Activated naive CD4-positive, alpha-beta T cell treated with anti-CD3 and anti-CD28 coated beads for 36 hours (primary cell): ENCODE measurements around the gene FLII. TPM values are rescaled to one million over a fixed set of nuclear protein-coding genes. Genes with fewer than 3 reads are reported as not detected.

ENCODE experiments used
- CTCF ChIA-PET: fragments of 350-600 bp; sonication (Branson Sonifier 250); formaldehyde crosslinking; loops from one replicate; lab custom pipeline; 2021; ENCODE audit warnings: antibody characterized with exemption; lab: Charles Lee
- DNase-seq: peaks from one replicate; pipeline ENCODE4 v3.0.0-alpha.2; 2020
- H3K27ac Mint-ChIP-seq: one replicate; pipeline ENCODE4 v1.8.0; 2021; ENCODE audit warnings: mild to moderate bottlenecking, mixed read lengths
- H3K27me3 Mint-ChIP-seq: one replicate; pipeline ENCODE4 v1.8.0; 2021; ENCODE audit warnings: low read depth, mixed read lengths
- H3K36me3 Mint-ChIP-seq: one replicate; pipeline ENCODE4 v1.8.0; 2021; ENCODE audit warnings: low read depth, mixed read lengths
- H3K4me1 Mint-ChIP-seq: one replicate; pipeline ENCODE4 v1.8.0; 2021; ENCODE audit warnings: low read depth, mixed read lengths
- H3K4me3 Mint-ChIP-seq: one replicate; pipeline ENCODE4 v1.8.0; 2021; ENCODE audit warnings: mild to moderate bottlenecking, moderate library complexity, mixed read lengths
- H3K9me3 Mint-ChIP-seq: one replicate; pipeline ENCODE4 v1.8.0; 2021; ENCODE audit warnings: mixed read lengths
- intact Hi-C: fragments of 100-400 bp; cut with micrococcal nuclease; formaldehyde crosslinking; loops from one replicate; pipeline ENCODE4 v1.15.1; 2023
- total RNA-seq, 2 experiments: library from RNA; stranded (reverse); gene quantifications; one replicate each; pipeline ENCODE4 v1.2.3, GENCODE V29; 2021

Gene FLII
- total RNA-seq, 2 experiments from 2014 or later, result 326 to 328 TPM

- H3K27ac Mint-ChIP-seq, result peak overlapping the region; percentile 0
These were observed 60.0 kb downstream of the FLII start for GRCh38 chr17:18198530-18198929.

GRCh38 chr17:18197535-18198194, 60.9 kb downstream of the FLII start:
- H3K36me3 Mint-ChIP-seq, result peaks cover 27% of the 10 kb centered on the region
- H3K4me1 Mint-ChIP-seq, result peaks cover 46% of the 10 kb centered on the region
- intact Hi-C loops, result no loop called here
- H3K4me3 Mint-ChIP-seq, result no peak overlapping the region
- DNase-seq, result no peak
- H3K27ac Mint-ChIP-seq, result no peak overlapping the region
- H3K27me3 Mint-ChIP-seq, result no peaks in the 10 kb centered on the region
- CTCF ChIA-PET, result interaction anchor here (1.0 to 3.1 kb wide), 4 partner anchors 10 to 56 kb away, joined by 3 to 8 read pairs (median 5); no protein-coding TSS in a partner anchor
- H3K9me3 Mint-ChIP-seq, result no peaks in the 10 kb centered on the region

More at GRCh38 chr17:18198530-18198929, 60.0 kb downstream of the FLII start:
- Mint-ChIP-seq H3K9me3 (no peaks in the 10 kb centered on the region), H3K4me1 (peaks cover 46% of the 10 kb centered on the region), H3K36me3 (peaks cover 27% of the 10 kb centered on the region), H3K4me3 (no peak overlapping the region), H3K27me3 (no peaks in the 10 kb centered on the region)
- intact Hi-C loops, result no loop called here
- CTCF ChIA-PET, result interaction anchor here (1.0 to 3.1 kb wide), 5 partner anchors 9 to 53 kb away, joined by 3 to 8 read pairs (median 3); no protein-coding TSS in a partner anchor
- DNase-seq, result no peak

GRCh38 chr17:18195246-18195645, 63.3 kb downstream of the FLII start:
- H3K4me1 Mint-ChIP-seq, result peaks cover 63% of the 10 kb centered on the region
- intact Hi-C loops, result no loop called here
- peak overlapping the region; percentile 16 for H3K27ac Mint-ChIP-seq
- no peak overlapping the region for H3K4me3 Mint-ChIP-seq
- CTCF ChIA-PET, result interaction anchor here (0.7 to 0.9 kb wide), 2 partner anchors 52 to 124 kb away, joined by 3 read pairs; no protein-coding TSS in a partner anchor
- no peak for DNase-seq
- no peaks in the 10 kb centered on the region for H3K9me3 Mint-ChIP-seq
- peaks cover 27% of the 10 kb centered on the region for H3K36me3 Mint-ChIP-seq
- H3K27me3 Mint-ChIP-seq, result no peaks in the 10 kb centered on the region

Other genes starting within 250 kb of the FLII start
- 10 to 100 TPM; 24.7 to 25.7 TPM for gene ATPAF2, start 219.6 kb downstream of the FLII start, total RNA-seq
- gene GID4, start 219.3 kb downstream of the FLII start, total RNA-seq, result 1 to 10 TPM; 5.2 to 6.0 TPM
- 10 to 100 TPM; 38.4 to 38.7 TPM for gene DRG2, start 170.8 kb downstream of the FLII start, total RNA-seq
- gene MYO15A, start 150.0 kb downstream of the FLII start, total RNA-seq, result under 1 TPM; 0.31 to 0.40 TPM
- gene ALKBH5, start 74.9 kb downstream of the FLII start, total RNA-seq, result 10 to 100 TPM; 83.4 to 86.7 TPM
- gene LLGL1, start 33.1 kb downstream of the FLII start, total RNA-seq, result 10 to 100 TPM; 14.8 to 15.0 TPM
- gene MIEF2, start 1.9 kb upstream of the FLII start, total RNA-seq, result 1 to 10 TPM; 6.0 to 7.1 TPM
- gene TOP3A, start 56.3 kb upstream of the FLII start, total RNA-seq, result 10 to 100 TPM; 59.0 to 59.5 TPM
- gene SMCR8, start 56.6 kb upstream of the FLII start, total RNA-seq, result 1 to 10 TPM; 8.5 to 8.8 TPM
- gene SHMT1, start 104.8 kb upstream of the FLII start, total RNA-seq, result 10 to 100 TPM; 46.7 to 51.0 TPM
- gene EVPLL, start 119.0 kb upstream of the FLII start, total RNA-seq, result not detected
- under 1 TPM; 0.45 to 0.54 TPM for gene LGALS9C, start 218.1 kb upstream of the FLII start, total RNA-seq